A549 (cell line): Measurements from ENCODE around the gene KCNQ1OT1. TPM values are rescaled to one million over a fixed set of nuclear protein-coding genes. Genes with fewer than 3 reads are reported as not detected.

Experiments used
- ATAC-seq, 2 experiments: fragments of 200-7000 bp in 1 of 2; fragments of >200 bp in 1 of 2; cut with Nextera tagmentation in 1 of 2; cut with Tn5 transposase in 1 of 2; 3 replicates each; pipeline versions ENCODE4 v1.8.0 to v1.9.1; 2018 to 2020; ENCODE audit warnings: mild to moderate bottlenecking in 1 of 2, moderate library complexity in 1 of 2
- CTCF ChIA-PET: fragments of 300-600 bp; sonication (Branson Sonifier 250); formaldehyde crosslinking; extraction: SDS; loops from one replicate; lab custom pipeline; 2021; ENCODE audit warnings: antibody characterized with exemption, inconsistent platforms; lab: Yijun Ruan, JAX
- POLR2A ChIA-PET: fragments of 350-600 bp; formaldehyde crosslinking; extraction: SDS; loops from one replicate; lab custom pipeline; 2021; ENCODE audit warnings: antibody characterized with exemption, inconsistent platforms; lab: Yijun Ruan, JAX
- DNase-seq, 2 experiments: peaks; one replicate each; pipeline versions ENCODE4 v3.0.0 to v3.0.0-alpha.2; 2011 to 2016; ENCODE audit warnings: low read depth in 1 of 2, low spot score in 1 of 2
- FAIRE-seq: peaks from 2 replicates; lab custom pipeline; 2011; peaks lifted over from hg19 to GRCh38; lab: Jason Lieb, UNC
- H3K27ac ChIP-seq, 2 experiments: fragments of >200 bp; sonication (Bioruptor Twin); formaldehyde crosslinking; 3 replicates each; pipeline ENCODE4 v1.5.1; 2016 to 2017
- H3K4me1 ChIP-seq: fragments of >200 bp; sonication (Bioruptor Twin); formaldehyde crosslinking; 3 replicates; pipeline ENCODE4 v1.6.1; 2016
- H3K4me2 ChIP-seq: fragments of >200 bp; sonication (Bioruptor Twin); formaldehyde crosslinking; 3 replicates; pipeline ENCODE4 v1.6.1; 2016
- H3K4me3 ChIP-seq: fragments of >200 bp; sonication (Bioruptor Twin); formaldehyde crosslinking; 3 replicates; pipeline ENCODE4 v1.5.1; 2016
- H3K9me3 ChIP-seq: fragments of >200 bp; sonication (Bioruptor Twin); formaldehyde crosslinking; 3 replicates; pipeline ENCODE4 v1.6.1; 2016
- ATOH8 ChIP-seq: fragments of 250-450 bp; sonication (Bioruptor Pico); IDR thresholded peaks from 2 replicates; pipeline ENCODE4 v1.5.0; 2020; ENCODE audit warnings: low read depth, mild to moderate bottlenecking, moderate library complexity
- BCL3 ChIP-seq: fragments of >200 bp; sonication (Bioruptor Twin); formaldehyde crosslinking; IDR thresholded peaks from 3 replicates; pipeline ENCODE4 v1.6.1; 2016
- BHLHE40 ChIP-seq: IDR thresholded peaks from 2 replicates; pipeline ENCODE4 v1.6.1; 2012; ENCODE audit warnings: low read depth, low read length, inconsistent platforms
- CBX8 ChIP-seq: fragments of 200-600 bp; sonication (generic); IDR thresholded peaks from 2 replicates; pipeline ENCODE4 v1.6.1; 2016
- CHD2 ChIP-seq: fragments of 150-350 bp; IDR thresholded peaks from 2 replicates; pipeline ENCODE4 v1.6.1; 2014; ENCODE audit warnings: low read length; ENCODE audit not compliant: partially characterized antibody
- CTCF ChIP-seq: fragments of >200 bp; sonication (Bioruptor Twin); formaldehyde crosslinking; IDR thresholded peaks from 3 replicates; pipeline ENCODE4 v1.5.1; 2016
- EHF ChIP-seq: fragments of 250-450 bp; sonication (Bioruptor Pico); IDR thresholded peaks from 2 replicates; pipeline ENCODE4 v1.5.0; 2020; ENCODE audit warnings: mild to moderate bottlenecking
- EHMT2 ChIP-seq: fragments of 200-600 bp; sonication (generic); IDR thresholded peaks from 2 replicates; pipeline ENCODE4 v1.6.1; 2016; ENCODE audit warnings: antibody characterized with exemption, low read depth, mild to moderate bottlenecking, moderate library complexity
- FOSL2 ChIP-seq, 2 experiments: fragments of 450-650 bp in 1 of 2; fragments of >200 bp in 1 of 2; sonication (Bioruptor Twin) in 1 of 2; formaldehyde crosslinking; IDR thresholded peaks; 2 replicates each; pipeline versions ENCODE4 v1.5.0 to v1.6.1; 2016 to 2020; ENCODE audit warnings: mild to moderate bottlenecking in 1 of 2, moderate library complexity in 1 of 2
- HOXB5 ChIP-seq: fragments of 250-450 bp; sonication (Bioruptor Pico); IDR thresholded peaks from 2 replicates; pipeline ENCODE4 v1.5.0; 2020; ENCODE audit warnings: mild to moderate bottlenecking, moderate library complexity
- JUN ChIP-seq, 2 experiments: fragments of >200 bp; sonication (Bioruptor Twin); formaldehyde crosslinking; IDR thresholded peaks; 2 replicates in 1 of 2; 3 replicates in 1 of 2; pipeline ENCODE4 v1.6.1; 2016 to 2017
- JUNB ChIP-seq: fragments of >200 bp; sonication (Bioruptor Twin); formaldehyde crosslinking; IDR thresholded peaks from 2 replicates; pipeline ENCODE4 v1.6.1; 2016
- KDM1A ChIP-seq: fragments of 200-600 bp; sonication (generic); IDR thresholded peaks from 2 replicates; pipeline ENCODE4 v1.6.1; 2016; ENCODE audit warnings: low read depth, mild to moderate bottlenecking
- MAFK ChIP-seq: fragments of 450-650 bp; IDR thresholded peaks from 2 replicates; pipeline ENCODE4 v1.6.1; 2014; ENCODE audit not compliant: partially characterized antibody
- MAX ChIP-seq: IDR thresholded peaks from 2 replicates; pipeline ENCODE4 v1.6.1; 2012
- MYC ChIP-seq: IDR thresholded peaks from 2 replicates; pipeline ENCODE4 v1.6.1; 2012; ENCODE audit warnings: mild to moderate bottlenecking, inconsistent platforms, low read length, improper control_type of control experiment, borderline replicate concordance
- NFE2L2 ChIP-seq: fragments of 150-350 bp; conservative IDR thresholded peaks from 2 replicates; pipeline ENCODE4 v1.6.1; 2014; ENCODE audit warnings: low read length
- POLR2A ChIP-seq: IDR thresholded peaks from 2 replicates; pipeline ENCODE4 v1.6.1; 2012; ENCODE audit warnings: mild to moderate bottlenecking, low read length
- POLR2AphosphoS2 ChIP-seq: conservative IDR thresholded peaks from 2 replicates; pipeline ENCODE4 v1.6.1; 2012; ENCODE audit warnings: low read length, improper control_type of control experiment, inconsistent platforms
- RAD21 ChIP-seq, 2 experiments: fragments of >200 bp in 1 of 2; sonication (Bioruptor Twin) in 1 of 2; formaldehyde crosslinking in 1 of 2; IDR thresholded peaks in 1 of 2; conservative IDR thresholded peaks in 1 of 2; 2 replicates in 1 of 2; 3 replicates in 1 of 2; pipeline ENCODE4 v1.6.1; 2012 to 2018; ENCODE audit warnings: inconsistent platforms in 1 of 2
- RARB ChIP-seq: fragments of 250-450 bp; sonication (Bioruptor Pico); IDR thresholded peaks from 2 replicates; pipeline ENCODE4 v1.8.0; 2021; ENCODE audit warnings: mild to moderate bottlenecking, moderate library complexity
- REST ChIP-seq: fragments of 200-600 bp; sonication (generic); IDR thresholded peaks from 2 replicates; pipeline ENCODE4 v1.6.1; 2016; ENCODE audit warnings: antibody characterized with exemption, mild to moderate bottlenecking, moderate library complexity
- SMC3 ChIP-seq: fragments of >200 bp; sonication (Bioruptor Twin); formaldehyde crosslinking; IDR thresholded peaks from 3 replicates; pipeline ENCODE4 v1.6.1; 2018; ENCODE audit warnings: inconsistent platforms
- ZNF302 ChIP-seq: fragments of 250-450 bp; sonication (Bioruptor Pico); IDR thresholded peaks from 2 replicates; pipeline ENCODE4 v1.9.0; 2021; ENCODE audit warnings: inconsistent platforms, mild to moderate bottlenecking, moderate library complexity
- WGBS: methylation state at CpG from one replicate; pipeline ENCODE4 v1.1.6; 2017; ENCODE audit errors: missing lambda C conversion rate; 5-methylcytosine and 5-hydroxymethylcytosine counted together
- polyA plus RNA-seq, 4 experiments: library from polyadenylated mRNA; depleted of rRNA in 3 of 4; stranded (reverse); fragments of >200 nt; fragmentation: RNase III in 1 of 4; extraction: RNeasy Plus Mini Kit Qiagen cat#74134 plus additional on column Dnase treatment in 1 of 4; gene quantifications; 2 replicates in 3 of 4; 3 replicates in 1 of 4; pipeline ENCODE4 v1.2.3, GENCODE V29; 2011 to 2017
- TF ChIP-seq, protein P1 (sequence below): IDR thresholded peaks from 2 replicates; pipeline ENCODE4 v1.6.1; 2012; ENCODE audit warnings: low read depth, borderline replicate concordance
- TF ChIP-seq, protein P2 (sequence below): fragments of >200 bp; sonication (Bioruptor Twin); formaldehyde crosslinking; IDR thresholded peaks from 2 replicates; pipeline ENCODE4 v1.6.1; 2016

The KCNQ1OT1 gene
- polyA plus RNA-seq, 2 of the 4 experiments (the other 2 are of a cell fraction): 0.03 to 0.13 TPM

DNA sequence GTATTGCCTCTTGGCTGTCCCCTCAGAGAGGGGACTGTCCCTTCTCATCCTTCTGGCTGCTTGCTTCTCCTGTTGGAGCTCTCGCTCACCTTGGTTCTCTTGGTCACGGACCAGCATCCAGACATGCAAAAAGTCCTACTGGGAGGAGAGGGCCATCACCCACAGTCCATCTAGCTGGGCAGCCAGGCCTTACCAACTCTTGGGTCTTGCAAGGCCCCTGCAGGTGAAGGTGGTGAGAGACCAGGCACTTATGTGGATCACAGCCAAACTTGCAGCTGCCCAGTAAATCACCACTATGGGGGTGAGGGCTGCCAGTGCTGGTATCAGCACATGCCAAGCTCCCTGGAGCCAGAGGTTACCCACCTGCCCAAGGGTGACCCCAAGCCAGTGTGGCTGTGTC, 36.3 kb downstream of the KCNQ1OT1 start:
- H3K4me1 ChIP-seq: no peaks in the 10 kb centered on the region
- ATAC-seq: no peak
- H3K27ac ChIP-seq: no peak overlapping the region
- no peak for TF ChIP-seq JUNB
- no peak for TF ChIP-seq BHLHE40
- TF ChIP-seq CTCF: no peak
- no peak for TF ChIP-seq POLR2AphosphoS2
- TF ChIP-seq ATOH8 (CRISPR knock-in tag): no peak
- TF ChIP-seq, protein P1, sequence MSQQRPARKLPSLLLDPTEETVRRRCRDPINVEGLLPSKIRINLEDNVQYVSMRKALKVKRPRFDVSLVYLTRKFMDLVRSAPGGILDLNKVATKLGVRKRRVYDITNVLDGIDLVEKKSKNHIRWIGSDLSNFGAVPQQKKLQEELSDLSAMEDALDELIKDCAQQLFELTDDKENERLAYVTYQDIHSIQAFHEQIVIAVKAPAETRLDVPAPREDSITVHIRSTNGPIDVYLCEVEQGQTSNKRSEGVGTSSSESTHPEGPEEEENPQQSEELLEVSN: no peak
- no peak for TF ChIP-seq CHD2
- no peak for TF ChIP-seq RAD21 (conservative IDR thresholded peaks at IDR 0.05 in 1 of 2, IDR thresholded peaks at IDR 0.05 in 1 of 2)
- TF ChIP-seq, protein P2, sequence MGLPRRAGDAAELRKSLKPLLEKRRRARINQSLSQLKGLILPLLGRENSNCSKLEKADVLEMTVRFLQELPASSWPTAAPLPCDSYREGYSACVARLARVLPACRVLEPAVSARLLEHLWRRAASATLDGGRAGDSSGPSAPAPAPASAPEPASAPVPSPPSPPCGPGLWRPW: no peak
- no peak for TF ChIP-seq NFE2L2
- no peak for TF ChIP-seq KDM1A
- no peak for TF ChIP-seq EHMT2
- TF ChIP-seq BCL3: no peak
- no peak for TF ChIP-seq MYC
- no peak for TF ChIP-seq MAX
- no peak for TF ChIP-seq JUN (IDR thresholded peaks at IDR 0.05)
- no peak for TF ChIP-seq EHF
- no peak for TF ChIP-seq FOSL2 (IDR thresholded peaks at IDR 0.05)
- no peak for TF ChIP-seq FOSL2 (CRISPR knock-in tag; IDR thresholded peaks at IDR 0.05)
- ChIA-PET POLR2A (no interaction called here), CTCF (no interaction called here)
- no peak overlapping the region for H3K4me2 ChIP-seq
- peaks cover 55% of the 10 kb centered on the region for H3K9me3 ChIP-seq
- no peak for FAIRE-seq
- no peak overlapping the region for H3K4me3 ChIP-seq
- 100% methylated on average over 2 of the region's 2 CpGs for WGBS
- DNase-seq: no peak

GRCh38 chr11:2662430-2663299, 37.1 kb downstream of the KCNQ1OT1 start:
- no peak overlapping the region for H3K4me2 ChIP-seq
- ChIA-PET POLR2A (no interaction called here), CTCF (no interaction called here)
- peaks cover 62% of the 10 kb centered on the region for H3K9me3 ChIP-seq
- DNase-seq: no peak
- H3K4me3 ChIP-seq: no peak overlapping the region
- H3K27ac ChIP-seq: no peak overlapping the region
- no peak for FAIRE-seq
- H3K4me1 ChIP-seq: no peaks in the 10 kb centered on the region
- no peak for ATAC-seq
- WGBS: 81% methylated on average over 9 of the region's 19 CpGs
- no peak for TF ChIP-seq JUNB
- no peak for TF ChIP-seq BHLHE40
- TF ChIP-seq BCL3: no peak
- TF ChIP-seq JUN (IDR thresholded peaks at IDR 0.05): no peak
- no peak for TF ChIP-seq CBX8
- TF ChIP-seq RARB (CRISPR knock-in tag): no peak
- TF ChIP-seq ZNF302: no peak
- no peak for TF ChIP-seq HOXB5 (CRISPR knock-in tag)
- TF ChIP-seq MAFK: no peak
- TF ChIP-seq POLR2A: no peak
- TF ChIP-seq MAX: no peak
- no peak for TF ChIP-seq REST
- TF ChIP-seq POLR2AphosphoS2: no peak
- no peak for TF ChIP-seq SMC3
